CMK (cell line): ENCODE results near the gene PROM2.
"Not testable (repeated sequence)": the region's sequence is repeated elsewhere in the genome, so short reads cannot be mapped to it uniquely, and the experiment has no call there.

Experiments used
- DNase-seq: peaks from one replicate; pipeline ENCODE4 v3.0.0-alpha.2; 2010; ENCODE audit warnings: low read depth

PROM2 gene, protein sequence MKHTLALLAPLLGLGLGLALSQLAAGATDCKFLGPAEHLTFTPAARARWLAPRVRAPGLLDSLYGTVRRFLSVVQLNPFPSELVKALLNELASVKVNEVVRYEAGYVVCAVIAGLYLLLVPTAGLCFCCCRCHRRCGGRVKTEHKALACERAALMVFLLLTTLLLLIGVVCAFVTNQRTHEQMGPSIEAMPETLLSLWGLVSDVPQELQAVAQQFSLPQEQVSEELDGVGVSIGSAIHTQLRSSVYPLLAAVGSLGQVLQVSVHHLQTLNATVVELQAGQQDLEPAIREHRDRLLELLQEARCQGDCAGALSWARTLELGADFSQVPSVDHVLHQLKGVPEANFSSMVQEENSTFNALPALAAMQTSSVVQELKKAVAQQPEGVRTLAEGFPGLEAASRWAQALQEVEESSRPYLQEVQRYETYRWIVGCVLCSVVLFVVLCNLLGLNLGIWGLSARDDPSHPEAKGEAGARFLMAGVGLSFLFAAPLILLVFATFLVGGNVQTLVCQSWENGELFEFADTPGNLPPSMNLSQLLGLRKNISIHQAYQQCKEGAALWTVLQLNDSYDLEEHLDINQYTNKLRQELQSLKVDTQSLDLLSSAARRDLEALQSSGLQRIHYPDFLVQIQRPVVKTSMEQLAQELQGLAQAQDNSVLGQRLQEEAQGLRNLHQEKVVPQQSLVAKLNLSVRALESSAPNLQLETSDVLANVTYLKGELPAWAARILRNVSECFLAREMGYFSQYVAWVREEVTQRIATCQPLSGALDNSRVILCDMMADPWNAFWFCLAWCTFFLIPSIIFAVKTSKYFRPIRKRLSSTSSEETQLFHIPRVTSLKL

DNA sequence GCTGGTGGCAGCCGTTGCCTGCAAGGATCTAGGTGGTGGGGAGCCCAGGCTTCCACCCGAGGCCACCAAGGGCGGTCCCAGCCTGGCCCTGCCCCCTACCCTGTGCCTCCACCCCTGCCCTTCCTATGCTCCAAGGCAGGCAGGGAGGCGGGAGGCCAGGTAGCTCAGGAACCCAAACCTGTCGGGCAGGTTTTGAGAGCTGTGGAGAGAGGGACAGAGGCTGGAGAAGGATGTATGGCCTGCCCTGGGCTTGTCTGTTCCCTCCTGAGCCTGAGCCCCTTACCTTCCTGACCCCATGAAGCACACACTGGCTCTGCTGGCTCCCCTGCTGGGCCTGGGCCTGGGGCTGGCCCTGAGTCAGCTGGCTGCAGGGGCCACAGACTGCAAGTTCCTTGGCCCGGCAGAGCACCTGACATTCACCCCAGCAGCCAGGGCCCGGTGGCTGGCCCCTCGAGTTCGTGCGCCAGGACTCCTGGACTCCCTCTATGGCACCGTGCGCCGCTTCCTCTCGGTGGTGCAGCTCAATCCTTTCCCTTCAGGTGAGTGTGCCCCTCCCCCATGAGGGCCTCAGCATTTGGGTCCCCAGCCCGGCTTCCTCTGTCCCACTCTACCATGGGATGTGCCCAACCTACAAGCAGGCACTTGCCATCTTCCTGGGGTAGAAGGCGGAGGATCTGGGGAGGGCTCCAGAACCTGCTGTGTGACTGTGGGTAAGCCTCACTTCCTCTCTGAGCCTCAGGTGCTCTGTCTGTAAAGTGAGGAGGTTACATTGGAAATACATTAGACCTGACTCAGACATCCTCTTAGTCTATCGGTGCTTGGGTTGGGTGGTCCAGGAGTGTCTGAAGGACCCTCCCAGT is at the start of gene PROM2:
TSS of gene PROM2 (plus strand) at position 159 of the 860 bp plus-strand sequence. CDS start at position 296, 137 bp downstream.
- no peak for DNase-seq

DNA sequence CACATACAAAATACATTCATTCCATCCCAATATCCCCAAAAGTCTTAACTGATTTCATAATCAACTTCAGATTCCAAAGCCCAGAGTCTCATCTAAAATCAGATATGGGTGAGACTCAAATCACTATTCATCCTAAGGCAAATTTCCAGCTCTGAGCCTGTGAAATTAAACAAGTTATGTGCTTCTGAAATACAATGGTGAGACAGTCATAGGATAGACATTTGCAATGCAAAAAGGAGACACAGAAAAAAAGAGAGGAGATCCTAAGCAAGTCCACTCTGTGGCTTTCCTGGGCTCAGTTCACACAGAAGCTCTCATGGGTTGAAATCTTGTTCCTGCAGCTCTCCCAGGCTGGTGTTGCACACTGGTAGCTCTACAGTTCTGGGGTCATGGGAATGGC is 48.6 kb upstream of the PROM2 start:
- no peak for DNase-seq

DNA sequence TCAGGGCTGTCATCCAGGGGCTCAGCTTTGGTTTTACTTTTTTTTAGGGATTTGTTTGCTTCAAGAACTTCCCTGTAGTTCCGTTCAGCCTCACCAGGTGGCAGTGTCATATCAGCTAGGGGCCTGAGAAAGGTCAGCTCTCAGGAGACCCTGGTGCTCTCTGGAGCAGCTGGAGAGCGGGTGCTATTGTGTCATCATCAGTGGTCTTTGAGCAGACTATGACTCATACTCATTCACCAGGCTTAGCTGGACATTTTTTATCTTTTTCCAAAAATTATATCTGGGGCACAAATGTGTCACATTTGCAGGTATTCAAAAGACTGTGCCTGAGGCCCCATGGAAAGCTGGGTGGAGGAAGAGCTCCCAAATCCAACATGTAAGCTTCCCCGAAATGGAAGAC is 42.5 kb upstream of the PROM2 start:
- DNase-seq: peak; percentile 8

DNA sequence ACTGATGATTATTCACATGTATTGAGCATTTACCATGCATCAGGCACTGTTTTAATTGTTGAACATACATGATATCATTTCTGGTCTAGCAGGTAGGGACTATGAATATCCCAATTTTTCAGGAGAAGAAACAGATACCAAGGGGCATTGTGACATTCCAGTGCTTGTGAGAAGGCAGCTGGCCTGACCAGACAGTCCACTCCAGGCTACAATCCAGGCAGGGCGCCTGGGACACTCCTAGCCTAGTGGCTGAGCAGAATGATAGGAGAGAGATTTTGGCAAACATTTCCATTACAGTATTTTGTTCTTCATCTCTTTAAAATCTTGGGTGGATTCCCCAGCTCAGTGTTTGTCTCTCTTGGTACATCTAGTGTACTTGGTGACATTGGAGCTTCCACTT is 42.0 kb upstream of the PROM2 start:
- no peak for DNase-seq

DNA sequence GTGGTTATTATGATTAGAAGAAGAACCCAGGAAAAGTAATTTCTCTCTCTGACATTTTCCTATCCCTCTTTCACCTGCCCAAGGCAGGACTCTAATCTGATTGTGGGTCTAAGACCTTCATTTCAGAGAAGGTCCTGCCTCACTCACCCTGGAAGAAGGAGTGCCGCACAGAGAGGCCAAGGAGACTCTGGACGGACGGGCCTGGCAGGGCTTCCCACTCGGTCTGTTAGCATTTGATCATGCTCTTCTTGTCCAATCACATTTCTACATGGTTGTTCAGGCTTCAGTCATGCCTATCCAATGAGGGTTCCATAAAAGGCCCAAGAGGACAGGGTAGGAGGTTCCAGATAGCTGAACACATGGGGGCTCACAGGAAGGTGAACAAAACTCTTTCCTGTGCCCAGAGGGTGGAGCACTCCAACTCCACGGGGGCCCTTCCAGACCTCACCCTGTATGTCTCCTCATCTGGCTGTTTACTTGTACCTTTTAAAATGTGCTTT is 39.9 kb upstream of the PROM2 start:
- DNase-seq: no peak

DNA sequence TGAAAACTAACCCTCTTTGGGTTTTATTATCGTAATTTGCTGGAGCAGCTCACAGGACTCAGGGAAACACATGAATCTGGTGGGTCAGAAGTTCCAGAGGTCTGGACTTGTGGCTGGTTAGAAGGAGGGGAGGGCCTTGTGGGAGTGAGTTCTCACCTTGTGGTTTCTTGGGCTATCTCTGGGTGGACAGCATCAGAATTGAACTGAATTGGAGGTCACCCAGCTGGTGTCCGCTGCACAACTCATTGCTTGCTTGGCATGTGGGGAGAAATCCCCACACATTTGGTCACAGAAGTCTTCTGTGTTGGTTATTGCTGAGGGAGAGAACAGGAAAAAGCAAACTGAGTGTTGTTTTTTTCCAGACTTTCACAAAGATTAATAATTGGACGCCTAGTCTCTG is 39.4 kb upstream of the PROM2 start:
- no peak for DNase-seq

DNA sequence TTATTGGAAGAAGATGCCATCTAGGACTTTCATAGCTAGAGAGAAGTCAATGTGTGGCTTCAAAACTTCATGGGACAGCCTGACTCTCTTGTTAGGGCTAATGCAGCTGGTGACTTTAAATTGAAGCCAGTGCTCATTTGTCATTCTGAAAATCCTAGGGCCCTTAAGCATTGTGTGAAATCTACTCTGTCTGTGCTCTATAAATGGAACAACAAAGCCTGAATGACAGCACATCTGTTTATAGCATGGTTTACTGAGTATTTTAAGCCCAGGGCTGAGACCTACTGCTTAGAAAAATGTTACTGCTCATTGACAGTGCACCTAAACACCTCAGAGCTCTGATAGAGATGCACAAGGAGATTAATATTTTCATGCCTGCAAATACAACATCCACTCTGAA is 36.1 kb upstream of the PROM2 start:
- DNase-seq: no peak

DNA sequence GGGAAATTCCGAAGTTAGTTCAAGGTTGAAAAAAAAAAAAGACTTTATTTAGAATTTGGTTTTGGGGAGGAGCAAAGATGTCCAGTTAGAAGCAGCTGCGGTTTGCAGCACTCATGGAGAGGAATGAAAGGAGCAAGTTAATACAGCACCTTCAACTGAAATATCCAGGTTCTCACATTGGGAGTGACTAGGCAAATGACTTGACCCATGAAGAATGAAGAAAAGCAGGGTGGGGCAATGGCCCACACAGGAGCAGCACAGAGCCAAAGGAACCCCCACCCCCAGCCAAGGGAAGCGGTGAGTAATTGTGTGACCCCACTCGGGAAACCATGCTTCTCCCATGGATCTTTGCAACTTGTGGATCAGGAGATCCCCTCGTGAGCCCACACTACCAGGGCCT is 34.2 kb upstream of the PROM2 start:
- no peak for DNase-seq

DNA sequence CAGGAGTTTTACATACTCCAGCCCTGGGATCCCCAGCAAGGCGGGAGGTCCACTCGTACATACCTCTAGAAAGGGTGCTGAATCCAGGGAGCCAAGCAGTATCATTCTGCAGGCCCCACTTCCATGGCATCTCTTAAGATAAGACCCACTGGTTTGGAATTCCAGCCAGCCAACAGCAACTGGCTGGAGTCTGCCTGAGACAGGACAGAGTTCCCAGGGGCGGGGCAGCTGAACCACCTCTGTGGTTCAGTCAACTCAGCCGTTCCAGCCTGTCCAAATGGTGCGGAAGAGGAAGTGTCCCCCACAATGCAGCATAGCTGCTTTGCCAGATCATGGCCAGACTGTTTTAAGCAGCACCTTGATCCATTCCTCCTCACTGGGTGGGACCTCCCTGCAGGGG is 33.7 kb upstream of the PROM2 start:
- no peak for DNase-seq

DNA sequence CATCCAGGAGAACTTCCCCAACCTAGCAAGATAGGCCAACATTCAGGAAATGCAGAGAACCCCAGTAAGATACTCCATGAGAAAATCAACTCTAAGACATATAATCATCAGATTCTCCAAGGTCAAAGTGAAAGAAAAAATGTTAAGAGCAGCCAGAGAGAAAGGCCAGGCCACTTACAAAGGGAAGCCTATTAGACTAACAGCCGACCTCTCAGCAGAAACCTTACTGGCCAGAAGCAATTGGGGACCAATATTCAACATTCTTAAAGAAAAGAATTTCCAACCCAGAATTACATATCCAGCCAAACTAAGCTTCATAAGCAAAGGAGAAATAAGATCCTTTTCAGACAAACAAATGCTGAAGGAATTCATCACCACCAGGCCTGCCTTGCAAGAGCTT is 32.2 kb upstream of the PROM2 start:
- DNase-seq: not testable (repeated sequence)

DNA sequence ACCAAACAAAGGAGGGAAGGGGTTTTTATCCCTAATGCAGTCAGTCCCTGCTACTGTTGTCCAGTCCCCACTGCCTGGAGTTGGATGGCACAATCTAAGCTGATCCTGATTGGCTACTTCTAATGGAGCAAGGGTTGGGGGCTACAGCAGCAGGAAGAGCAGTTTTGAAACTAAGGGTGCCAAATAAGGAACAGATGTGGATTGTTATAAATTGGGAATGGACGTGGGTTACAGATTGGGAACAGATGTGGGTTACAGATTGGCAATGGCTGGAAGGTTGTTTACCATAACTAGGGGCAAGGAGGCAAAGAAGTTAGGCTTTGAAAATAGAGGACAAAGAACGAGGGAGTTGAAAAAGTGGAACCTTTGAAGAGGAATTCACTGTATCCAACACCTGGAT is 16.0 kb upstream of the PROM2 start:
- no peak for DNase-seq

DNA sequence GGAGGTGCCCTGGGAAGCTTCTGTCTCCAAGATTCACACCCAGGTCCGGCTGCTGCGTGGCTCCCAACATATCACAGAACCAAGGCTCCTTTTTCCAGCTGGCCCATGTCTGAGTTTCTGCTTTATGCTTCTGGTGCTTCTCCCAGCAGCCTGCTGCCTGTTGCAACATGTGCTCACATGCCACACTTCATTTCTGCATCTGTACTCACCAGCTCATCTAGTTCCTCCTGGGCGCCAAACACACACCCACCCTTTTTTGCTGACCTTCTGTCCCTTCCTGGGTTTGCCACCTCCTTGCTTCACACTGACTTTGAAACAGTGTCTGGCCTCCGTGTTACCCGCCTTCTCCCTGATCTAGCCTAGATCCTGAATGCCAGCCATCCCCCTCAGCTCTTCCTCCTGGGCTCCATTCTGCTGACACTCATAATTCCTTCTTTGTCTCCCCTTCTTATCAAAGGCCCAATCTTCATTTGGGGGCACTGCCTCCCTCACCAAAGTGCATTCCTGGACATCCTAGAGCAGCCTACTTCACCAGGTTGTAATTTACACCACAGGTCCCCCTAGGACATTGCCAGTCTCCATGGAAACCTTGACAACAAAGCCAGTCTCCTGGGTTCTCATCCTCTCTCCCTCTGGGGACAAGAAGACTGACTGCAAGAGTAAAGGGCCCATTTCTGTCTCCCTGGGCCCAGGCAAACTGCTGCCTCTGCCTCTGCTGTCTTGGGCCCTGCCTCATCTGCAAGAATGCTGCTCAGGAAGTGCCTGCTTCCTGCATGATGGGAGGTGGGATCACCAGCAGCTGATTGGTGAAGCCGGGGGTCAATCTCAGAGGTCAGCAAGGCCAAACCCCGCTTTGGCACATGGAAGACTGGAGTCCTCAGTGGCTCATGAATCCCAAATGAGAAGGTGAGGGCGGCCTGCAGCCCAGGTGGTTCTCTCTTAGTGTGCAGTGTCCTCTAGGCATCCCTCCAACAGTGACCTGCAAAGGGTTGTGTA is 13.9 kb upstream of the PROM2 start:
- no peak for DNase-seq

DNA sequence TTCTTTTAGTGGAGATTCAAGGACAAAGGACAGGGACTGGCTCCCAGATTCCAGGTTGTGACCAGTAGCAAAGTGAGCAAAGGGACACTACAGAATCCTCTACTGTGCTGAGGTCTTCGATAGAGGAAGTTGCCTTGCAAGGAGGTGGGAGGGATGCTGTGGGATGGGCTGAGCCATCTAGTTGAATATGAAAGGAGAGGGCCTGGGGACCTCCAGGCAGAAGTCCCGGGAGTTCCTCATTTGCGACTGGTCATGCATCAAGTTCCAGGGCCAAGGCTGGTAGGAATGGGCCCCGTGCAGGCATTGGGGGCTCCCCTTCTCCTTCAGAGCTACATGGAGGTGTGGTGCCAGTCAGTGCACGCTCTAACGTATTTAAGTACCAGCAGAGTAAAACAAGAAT is 12.6 kb upstream of the PROM2 start:
- DNase-seq: no peak

DNA sequence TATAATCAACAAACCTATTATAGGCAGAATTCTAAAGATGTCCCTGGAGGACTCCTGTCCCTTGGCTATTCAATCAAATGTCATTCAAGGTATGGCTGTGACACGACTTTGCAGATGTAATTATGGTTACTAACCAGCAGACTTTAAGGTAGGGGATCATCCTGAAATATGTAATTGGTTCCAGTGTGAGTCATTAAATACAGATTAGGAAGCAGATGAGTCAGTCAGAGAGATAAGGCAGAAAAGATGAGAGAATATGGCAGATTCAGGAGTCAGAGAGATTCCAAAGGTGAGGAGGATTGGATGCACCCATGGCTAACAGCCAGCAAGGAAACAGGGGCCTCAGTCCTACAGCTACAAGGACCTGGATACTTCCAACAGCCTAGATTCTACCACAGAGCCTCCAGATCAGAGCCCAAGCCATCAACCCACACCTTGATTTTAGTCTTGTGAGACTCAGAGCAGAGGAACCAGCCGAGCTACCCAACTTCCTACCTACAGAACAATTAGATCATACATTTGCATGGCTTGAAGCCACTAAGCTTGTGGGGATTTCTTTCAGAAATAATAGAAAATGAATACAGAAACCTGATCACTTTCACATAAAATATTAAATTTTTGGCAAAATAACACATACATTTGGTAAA is 11.2 kb upstream of the PROM2 start:
- no peak for DNase-seq

DNA sequence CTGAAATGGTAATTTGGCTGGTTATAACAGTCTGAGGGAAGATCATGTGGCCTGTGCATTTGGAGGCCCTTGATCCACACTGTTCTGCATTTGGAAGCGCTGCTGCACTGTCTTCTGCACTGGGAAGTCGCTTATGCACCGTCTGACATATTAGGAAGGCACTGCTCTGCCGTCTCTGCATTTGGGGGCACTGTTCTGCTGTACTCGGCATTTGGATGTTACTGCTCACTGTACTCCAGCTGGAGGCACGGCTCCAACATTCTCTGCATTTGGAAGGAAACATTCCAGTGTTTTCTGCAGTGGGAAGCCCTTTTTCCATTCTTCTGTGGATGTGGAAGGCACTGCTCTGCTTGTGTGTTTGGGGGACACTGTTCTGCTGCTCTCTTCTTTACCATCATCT is 9.6 kb upstream of the PROM2 start:
- DNase-seq: no peak

DNA sequence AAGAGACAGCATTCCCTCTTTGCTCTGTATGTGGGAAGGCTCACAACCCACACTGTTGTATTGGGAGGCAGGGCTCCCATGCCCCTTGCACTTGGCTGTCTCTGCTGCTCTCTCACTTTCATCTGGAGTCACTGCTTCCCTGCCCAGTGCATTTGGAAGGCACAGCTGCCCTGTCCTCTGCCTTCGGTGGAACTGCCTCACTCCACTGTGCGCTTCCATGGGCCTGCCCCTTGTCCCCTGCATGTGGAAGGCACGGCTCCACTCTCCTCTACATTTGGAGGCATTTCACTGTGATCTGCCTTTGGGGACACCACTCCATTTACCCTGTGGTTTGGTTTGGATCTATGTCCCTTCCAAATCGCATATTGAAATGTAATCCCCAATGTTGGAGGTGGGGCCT is 9.1 kb upstream of the PROM2 start:
- DNase-seq: no peak

DNA sequence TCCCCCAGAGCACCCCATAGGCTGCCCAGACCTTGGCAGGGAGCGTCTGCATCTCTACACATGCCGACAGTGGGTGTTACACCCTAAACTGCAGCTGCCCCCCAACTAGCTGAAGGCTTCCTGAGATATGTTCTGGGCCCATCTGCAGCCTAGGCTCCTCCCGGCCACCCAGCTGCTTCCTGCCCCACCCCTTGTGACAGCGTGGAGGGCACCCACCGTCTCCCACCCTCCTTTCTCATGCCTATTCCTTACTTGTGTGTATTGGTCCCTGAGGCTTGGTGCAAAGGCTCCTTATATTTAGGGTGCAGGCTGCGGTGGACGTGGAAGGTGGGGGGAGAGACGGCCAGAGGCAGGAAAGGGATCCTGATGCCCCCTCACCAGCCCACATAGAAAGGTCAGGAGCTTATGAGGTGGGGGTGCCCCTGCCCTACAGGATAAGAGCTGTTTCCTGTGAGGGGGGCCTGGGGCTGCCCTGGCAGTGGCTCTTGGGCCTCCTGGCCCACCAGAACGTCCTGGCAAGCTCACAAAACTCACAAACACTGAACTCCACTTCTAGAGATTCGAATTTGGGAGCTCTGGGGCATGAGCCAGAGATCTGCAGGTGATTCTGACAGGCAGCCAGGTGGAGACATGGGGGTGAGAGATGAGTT is 7.3 kb upstream of the PROM2 start:
- no peak for DNase-seq

DNA sequence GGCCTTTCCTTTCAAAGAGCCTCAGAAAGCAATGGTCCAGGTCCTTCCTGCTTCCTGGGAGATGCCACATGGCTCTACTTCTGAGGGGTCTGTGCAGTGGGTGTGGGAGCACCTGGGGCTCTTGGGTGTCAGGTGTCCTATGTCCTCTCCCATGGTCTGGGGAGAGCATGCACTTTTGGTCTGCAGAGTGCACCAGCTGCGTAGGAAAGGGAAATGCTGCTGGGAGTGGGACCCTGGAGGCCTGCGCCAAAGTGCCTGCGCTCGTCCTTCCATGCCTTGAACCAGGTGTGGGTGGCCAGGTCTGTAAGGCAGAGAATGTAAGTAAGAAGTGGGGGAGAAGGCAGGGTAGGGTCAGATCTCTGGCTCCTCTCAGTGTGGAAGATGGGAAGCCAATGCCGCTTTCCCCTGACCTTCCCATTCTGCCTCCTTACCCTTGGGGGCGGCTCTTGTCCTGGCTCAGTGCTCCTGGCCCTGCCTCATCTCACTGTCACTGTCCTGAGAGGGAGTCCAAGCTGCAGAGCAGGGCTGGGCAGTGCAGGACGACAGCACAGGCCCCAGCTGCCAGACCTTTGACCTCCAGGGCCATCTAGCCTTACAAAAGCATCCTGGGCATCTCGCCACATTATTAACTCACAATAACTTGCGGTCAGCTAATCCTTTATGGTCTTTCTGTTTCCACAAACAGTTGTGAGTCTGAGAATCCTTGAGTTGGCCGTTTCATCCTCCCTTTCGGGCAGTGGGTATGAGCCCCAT is 6.6 kb upstream of the PROM2 start:
- no peak for DNase-seq
